D721Med (cell line): ENCODE measurements around the gene DOC2B.

ENCODE experiments used
- DNase-seq: peaks from one replicate; pipeline ENCODE4 v3.0.0; 2011; ENCODE audit warnings: low spot score; ENCODE audit not compliant: insufficient read length
- FAIRE-seq: peaks from 2 replicates; lab custom pipeline; 2011; peaks lifted over from hg19 to GRCh38; lab: Jason Lieb, UNC
- TF ChIP-seq, protein P1 (sequence below): IDR thresholded peaks from 2 replicates; pipeline ENCODE4 v1.5.1; 2012; ENCODE audit warnings: mild to moderate bottlenecking, control low read depth; ENCODE audit not compliant: insufficient read depth; ENCODE audit errors: missing control alignments

DOC2B gene

DNA sequence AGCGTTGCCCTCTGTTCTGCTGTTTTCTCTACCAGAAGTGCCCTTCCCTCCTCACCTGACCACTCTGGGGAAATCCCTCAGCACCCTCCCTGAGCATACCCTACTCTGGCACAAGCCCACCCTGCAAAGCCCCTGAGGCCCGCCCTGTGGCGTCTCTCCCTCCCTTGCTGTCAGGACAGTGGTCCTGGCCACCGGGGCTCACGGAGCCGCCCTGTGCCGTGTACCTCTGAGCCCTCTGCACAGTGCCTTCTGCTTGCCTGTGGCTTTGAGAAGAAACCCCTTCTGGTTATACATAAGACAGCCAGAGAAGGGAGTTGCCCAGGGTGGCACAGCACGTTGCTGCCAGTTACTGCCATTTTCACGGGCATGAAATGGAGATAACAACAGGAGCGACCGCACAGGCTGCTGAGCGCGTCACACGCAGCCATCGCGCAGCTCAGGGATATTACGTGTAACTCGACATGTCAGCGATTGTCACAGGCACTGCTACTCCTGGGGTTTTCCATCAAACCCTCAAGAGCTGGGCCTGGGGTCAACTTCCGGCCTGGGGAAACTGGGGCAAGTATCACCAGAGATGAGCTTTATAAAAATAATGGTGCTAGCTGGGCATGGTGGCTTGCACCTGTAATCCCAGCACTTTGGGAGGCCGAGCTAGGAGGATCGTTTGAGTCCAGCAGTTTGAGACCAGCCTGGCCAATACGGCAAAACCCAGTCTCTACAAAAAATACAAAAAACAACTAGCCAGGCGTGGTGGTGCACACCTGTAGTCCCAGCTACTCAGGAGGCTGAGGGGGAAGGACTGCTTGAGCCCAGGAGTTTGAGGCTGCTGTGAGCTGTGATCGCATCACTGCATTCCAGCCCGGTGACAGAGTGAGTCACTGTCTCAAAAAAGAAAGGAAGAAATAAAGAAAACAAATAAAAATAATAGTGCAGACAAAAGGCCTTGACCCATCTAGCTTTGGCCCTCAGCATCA is 29.3 kb downstream of the DOC2B start:
- DNase-seq (no peak), FAIRE-seq (no peak)
- TF ChIP-seq, protein P1, sequence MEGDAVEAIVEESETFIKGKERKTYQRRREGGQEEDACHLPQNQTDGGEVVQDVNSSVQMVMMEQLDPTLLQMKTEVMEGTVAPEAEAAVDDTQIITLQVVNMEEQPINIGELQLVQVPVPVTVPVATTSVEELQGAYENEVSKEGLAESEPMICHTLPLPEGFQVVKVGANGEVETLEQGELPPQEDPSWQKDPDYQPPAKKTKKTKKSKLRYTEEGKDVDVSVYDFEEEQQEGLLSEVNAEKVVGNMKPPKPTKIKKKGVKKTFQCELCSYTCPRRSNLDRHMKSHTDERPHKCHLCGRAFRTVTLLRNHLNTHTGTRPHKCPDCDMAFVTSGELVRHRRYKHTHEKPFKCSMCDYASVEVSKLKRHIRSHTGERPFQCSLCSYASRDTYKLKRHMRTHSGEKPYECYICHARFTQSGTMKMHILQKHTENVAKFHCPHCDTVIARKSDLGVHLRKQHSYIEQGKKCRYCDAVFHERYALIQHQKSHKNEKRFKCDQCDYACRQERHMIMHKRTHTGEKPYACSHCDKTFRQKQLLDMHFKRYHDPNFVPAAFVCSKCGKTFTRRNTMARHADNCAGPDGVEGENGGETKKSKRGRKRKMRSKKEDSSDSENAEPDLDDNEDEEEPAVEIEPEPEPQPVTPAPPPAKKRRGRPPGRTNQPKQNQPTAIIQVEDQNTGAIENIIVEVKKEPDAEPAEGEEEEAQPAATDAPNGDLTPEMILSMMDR, result no peak

DNA sequence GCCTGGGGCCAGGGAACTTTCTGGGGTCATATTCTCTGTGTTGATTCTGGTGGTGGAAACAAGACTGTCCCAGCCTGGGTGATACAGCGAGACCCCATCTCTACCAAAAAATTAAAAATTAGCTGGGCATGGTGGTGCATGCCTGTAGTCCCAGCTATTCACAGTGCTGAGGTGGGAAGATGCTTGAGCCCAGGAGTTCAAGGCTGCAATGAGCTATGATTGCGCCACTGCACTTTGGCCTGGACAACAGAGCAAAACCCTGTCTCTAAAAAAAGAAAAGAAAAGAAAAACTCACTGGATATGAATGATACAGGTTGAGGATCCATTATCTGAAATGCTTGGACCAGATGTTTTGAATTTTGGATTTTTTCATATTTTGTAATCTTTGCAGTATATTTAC is 30.4 kb downstream of the DOC2B start:
- DNase-seq, result no peak
- FAIRE-seq, result no peak
- TF ChIP-seq, protein P1, result no peak

DNA sequence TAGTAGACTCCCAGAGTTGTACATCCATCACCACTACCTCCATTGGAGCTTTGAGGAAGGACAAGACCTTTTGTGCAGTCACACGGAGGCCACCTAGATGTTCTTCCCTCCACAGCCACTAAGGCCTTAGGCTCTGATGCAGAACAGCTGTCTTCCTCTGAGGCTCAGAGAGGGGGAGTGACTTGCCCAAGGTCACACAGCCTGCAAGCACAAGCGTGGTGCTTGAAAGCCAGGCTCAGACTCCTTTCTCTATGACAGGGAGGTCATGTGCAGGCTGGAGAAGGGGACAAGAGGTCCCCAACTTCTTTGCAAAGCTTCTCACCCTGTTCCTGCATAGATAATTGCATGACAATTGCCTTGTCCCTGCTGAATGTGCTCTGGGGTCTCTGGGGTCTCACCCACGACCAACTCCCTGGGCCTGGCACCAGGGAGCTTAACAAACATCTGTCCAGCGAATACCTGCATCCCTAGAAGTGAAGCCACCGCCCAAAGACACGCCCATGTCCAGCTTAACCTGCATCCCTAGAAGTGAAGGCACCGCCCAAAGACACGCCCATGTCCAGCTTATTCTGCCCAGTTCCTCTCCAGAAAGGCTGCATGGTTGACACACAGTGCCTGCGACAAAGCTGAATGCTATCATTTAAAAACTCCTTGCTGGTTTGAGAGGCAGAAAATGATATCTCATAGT is 31.4 kb downstream of the DOC2B start:
- no peak for FAIRE-seq

DNA sequence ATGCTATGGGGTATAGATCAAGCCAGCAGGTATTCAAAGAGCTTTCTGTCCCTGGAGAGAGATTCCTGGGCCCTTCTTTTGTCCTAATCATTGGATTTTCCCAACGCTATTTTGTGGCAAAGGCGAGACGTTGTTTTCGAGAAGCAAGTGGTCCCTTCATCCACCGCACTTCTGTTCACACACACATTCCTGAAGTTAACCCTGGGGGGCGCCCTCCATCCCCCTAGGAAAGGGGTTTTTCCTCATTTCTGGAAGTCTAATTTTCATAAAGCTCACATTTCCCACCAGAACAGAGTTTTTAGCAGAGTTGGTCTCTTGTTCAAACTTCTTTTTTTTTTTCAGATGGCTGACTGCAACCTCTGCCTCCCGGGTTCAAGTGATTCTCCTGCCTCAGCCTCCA is 32.2 kb downstream of the DOC2B start:
- no peak for DNase-seq
- TF ChIP-seq, protein P1, result no peak
- no peak for FAIRE-seq

More for the DNA sequence above, 31.4 kb downstream of the DOC2B start:
- TF ChIP-seq, protein P1, result no peak
- no peak for DNase-seq

DNA sequence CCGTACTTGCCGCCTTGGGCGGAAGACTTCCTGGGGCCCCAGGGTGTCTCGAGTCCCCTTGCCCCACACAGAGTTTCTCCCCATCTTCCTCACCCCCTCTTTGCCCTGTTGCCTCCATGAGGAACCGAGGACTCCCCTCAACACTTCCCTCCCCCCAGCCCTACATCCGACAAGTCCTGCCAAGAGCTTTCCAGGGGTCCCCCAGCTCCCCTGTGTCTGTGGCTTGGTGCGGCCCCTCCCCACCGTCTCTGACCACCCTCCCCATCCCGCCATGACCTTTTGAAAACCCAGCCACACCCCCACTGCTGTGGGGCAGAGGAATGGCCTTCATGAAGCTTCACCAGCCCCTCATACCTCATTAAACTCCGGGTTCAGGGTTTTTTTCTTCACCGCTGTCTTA is 32.7 kb downstream of the DOC2B start:
- TF ChIP-seq, protein P1, result no peak
- FAIRE-seq (no peak), DNase-seq (no peak)

DNA sequence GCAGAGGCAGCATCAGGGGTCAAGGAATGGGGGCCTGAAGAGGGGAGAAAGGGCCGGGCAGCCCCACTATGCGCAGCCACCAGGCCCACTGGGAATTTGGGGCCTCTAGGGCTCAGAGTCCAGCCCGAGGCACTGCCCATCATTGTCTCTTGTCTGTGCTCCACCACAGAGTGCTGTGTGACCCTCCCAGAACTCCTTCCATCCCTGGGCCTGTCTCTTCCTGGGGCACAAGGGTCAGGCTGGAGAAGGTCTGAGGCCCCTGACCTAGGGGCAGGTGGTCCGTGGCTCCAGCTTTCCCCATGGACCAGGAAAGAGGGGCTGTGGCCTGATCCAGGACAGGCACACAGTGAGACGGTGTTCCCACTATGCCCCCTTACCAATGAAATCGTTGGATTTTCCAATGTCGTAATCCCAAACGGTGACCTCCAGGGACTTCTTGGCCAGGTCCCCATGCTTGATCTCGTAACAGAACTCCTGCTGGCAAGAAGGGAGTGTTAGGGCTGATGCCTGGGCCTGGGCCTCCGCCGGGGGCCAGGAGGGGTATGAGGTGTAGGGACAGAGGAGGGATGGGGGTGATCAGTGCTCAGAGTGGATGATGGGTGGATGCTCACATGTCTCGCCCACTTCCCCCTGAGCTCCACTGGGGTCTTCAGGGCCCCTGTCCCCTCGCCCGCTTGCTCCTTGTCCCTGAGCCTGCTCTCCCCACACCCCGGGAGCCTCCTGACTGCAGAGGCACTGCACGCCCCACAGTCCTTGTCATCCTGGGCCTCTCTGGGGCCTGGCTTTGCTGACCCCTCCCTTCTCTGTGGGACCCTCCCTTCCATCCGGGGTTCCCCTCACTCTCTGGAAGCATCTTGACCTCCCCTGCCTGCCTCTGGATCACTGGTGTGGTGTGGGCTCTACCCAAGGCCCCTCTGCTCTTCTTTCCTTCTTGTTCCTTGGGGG is 33.4 kb downstream of the DOC2B start:
- DNase-seq (no peak), FAIRE-seq (no peak)
- TF ChIP-seq, protein P1, result no peak
